HS-27A (cell line): ENCODE data around the gene COL18A1.

Experiments used
- DNase-seq: peaks from one replicate; pipeline ENCODE4 v3.0.0-alpha.2; 2012; ENCODE audit warnings: low read depth, missing footprints

COL18A1 gene

GRCh38 chr21:45547545-45547900 lies 142.6 kb downstream of the COL18A1 start:
- DNase-seq = no peak

GRCh38 chr21:45548711-45549491 lies 143.9 kb downstream of the COL18A1 start:
- no peak for DNase-seq

- DNase-seq = no peak
These were observed 144.9 kb downstream of the COL18A1 start for GRCh38 chr21:45549626-45550463.

GRCh38 chr21:45550522-45551210 lies 145.7 kb downstream of the COL18A1 start:
- no peak for DNase-seq

- no peak for DNase-seq
These were observed 146.4 kb downstream of the COL18A1 start for GRCh38 chr21:45551316-45551715.

GRCh38 chr21:45551783-45552695 lies 147.1 kb downstream of the COL18A1 start:
- no peak for DNase-seq

GRCh38 chr21:45552696-45553391 lies 147.9 kb downstream of the COL18A1 start:
- DNase-seq = no peak

GRCh38 chr21:45554477-45555175 lies 149.7 kb downstream of the COL18A1 start:
- DNase-seq = no peak

GRCh38 chr21:45555251-45555556 lies 150.2 kb downstream of the COL18A1 start:
- no peak for DNase-seq

GRCh38 chr21:45555557-45556301 lies 150.8 kb downstream of the COL18A1 start:
- no peak for DNase-seq

GRCh38 chr21:45556302-45556644 lies 151.3 kb downstream of the COL18A1 start:
- no peak for DNase-seq

GRCh38 chr21:45556645-45557615 lies 152.0 kb downstream of the COL18A1 start:
- no peak for DNase-seq

- DNase-seq = no peak
These were observed 152.7 kb downstream of the COL18A1 start for GRCh38 chr21:45557616-45558043.

GRCh38 chr21:45558044-45558721 lies 153.2 kb downstream of the COL18A1 start:
- no peak for DNase-seq

- no peak for DNase-seq
These were observed 154.5 kb downstream of the COL18A1 start for GRCh38 chr21:45559216-45560105.

GRCh38 chr21:45560106-45561021 lies 155.4 kb downstream of the COL18A1 start:
- no peak for DNase-seq
